Liver (tissue), 9 donors: Measurements from ENCODE around the gene TMEM164. TPM values are rescaled to one million over a fixed set of nuclear protein-coding genes. Genes with fewer than 3 reads are reported as not detected.

Experiments
- DNase-seq: peaks from one replicate; pipeline ENCODE4 v3.0.0-alpha.2; 2017; ENCODE audit warnings: low spot score
- H3K27ac ChIP-seq, 2 donors: one replicate each; pipeline ENCODE4 v1.7.0; 2013; ENCODE audit warnings: inconsistent platforms in 2 of 2, low read length in 2 of 2, control low read depth in 1 of 2, low read depth in 1 of 2, mild to moderate bottlenecking in 1 of 2
- H3K27me3 ChIP-seq, 4 donors: one replicate each; pipeline versions ENCODE4 v1.6.1 to v1.7.0; 2013; ENCODE audit warnings: low read length in 3 of 4, inconsistent platforms in 1 of 4, mild to moderate bottlenecking in 1 of 4, moderate library complexity in 1 of 4; ENCODE audit not compliant: control insufficient read depth in 4 of 4, insufficient read depth in 4 of 4
- H3K36me3 ChIP-seq, 4 donors: one replicate each; pipeline versions ENCODE4 v1.6.1 to v1.7.0; 2013; ENCODE audit warnings: low read length in 3 of 4, mild to moderate bottlenecking in 3 of 4, low read depth in 1 of 4, moderate library complexity in 1 of 4; ENCODE audit not compliant: control insufficient read depth in 4 of 4, insufficient read depth in 3 of 4
- H3K4me1 ChIP-seq, 4 donors: one replicate each; pipeline versions ENCODE4 v1.6.1 to v1.7.0; 2013; ENCODE audit warnings: low read length in 3 of 4, mild to moderate bottlenecking in 3 of 4, moderate library complexity in 1 of 4; ENCODE audit not compliant: control insufficient read depth in 4 of 4, insufficient read depth in 4 of 4
- H3K4me3 ChIP-seq, 3 donors: one replicate each; pipeline versions ENCODE4 v1.6.1 to v1.7.0; 2013; ENCODE audit warnings: low read length in 3 of 3, control low read depth in 1 of 3, low read depth in 1 of 3, mild to moderate bottlenecking in 1 of 3
- H3K9ac ChIP-seq, 2 donors: one replicate each; pipeline ENCODE4 v1.7.0; 2013; ENCODE audit warnings: low read length in 2 of 2, mild to moderate bottlenecking in 2 of 2, moderate library complexity in 2 of 2, control low read depth in 1 of 2, low read depth in 1 of 2
- H3K9me3 ChIP-seq, 4 donors: one replicate each; pipeline versions ENCODE4 v1.6.1 to v1.7.0; 2013; ENCODE audit warnings: low read length in 3 of 4; ENCODE audit not compliant: control insufficient read depth in 4 of 4
- ATF3 ChIP-seq: IDR thresholded peaks from 2 replicates; pipeline ENCODE4 v1.6.1; 2016; ENCODE audit warnings: antibody characterized with exemption
- CTCF ChIP-seq: fragments of 150-350 bp; IDR thresholded peaks from 2 replicates; pipeline ENCODE4 v1.5.1; 2017; ENCODE audit warnings: improper control_type of control experiment, low read depth, low read length; ENCODE audit not compliant: missing input control
- EGR1 ChIP-seq, 2 donors: IDR thresholded peaks; 2 replicates each; pipeline ENCODE4 v1.6.1; 2016 to 2018; ENCODE audit warnings: antibody characterized with exemption in 2 of 2, low read depth in 2 of 2
- FOXA1 ChIP-seq: IDR thresholded peaks from 2 replicates; pipeline ENCODE4 v1.6.1; 2016; ENCODE audit warnings: antibody characterized with exemption
- FOXA2 ChIP-seq: IDR thresholded peaks from 2 replicates; pipeline ENCODE4 v1.6.1; 2016; ENCODE audit warnings: antibody characterized with exemption
- GABPA ChIP-seq, 2 donors: IDR thresholded peaks in 1 of 2; conservative IDR thresholded peaks in 1 of 2; 2 replicates each; pipeline ENCODE4 v1.6.1; 2016; ENCODE audit warnings: antibody characterized with exemption in 2 of 2, mild to moderate bottlenecking in 1 of 2, moderate library complexity in 1 of 2
- HNF4A ChIP-seq, 2 donors: conservative IDR thresholded peaks; 2 replicates each; pipeline ENCODE4 v1.6.1; 2016; ENCODE audit warnings: antibody characterized with exemption in 2 of 2, mild to moderate bottlenecking in 2 of 2
- HNF4G ChIP-seq: IDR thresholded peaks from 2 replicates; pipeline ENCODE4 v1.6.1; 2016; ENCODE audit warnings: antibody characterized with exemption
- JUND ChIP-seq, 2 donors: IDR thresholded peaks; 2 replicates each; pipeline ENCODE4 v1.6.1; 2016; ENCODE audit warnings: antibody characterized with exemption in 2 of 2
- NR2F2 ChIP-seq: IDR thresholded peaks from 2 replicates; pipeline ENCODE4 v1.6.1; 2016; ENCODE audit warnings: antibody characterized with exemption
- RAD21 ChIP-seq, 2 donors: IDR thresholded peaks; 2 replicates each; pipeline ENCODE4 v1.6.1; 2016; ENCODE audit warnings: antibody characterized with exemption in 2 of 2, mild to moderate bottlenecking in 2 of 2
- REST ChIP-seq: IDR thresholded peaks from 2 replicates; pipeline ENCODE4 v1.6.1; 2016; ENCODE audit warnings: antibody characterized with exemption, mild to moderate bottlenecking
- RXRA ChIP-seq, 2 donors: IDR thresholded peaks; 2 replicates each; pipeline ENCODE4 v1.6.1; 2017 to 2018; ENCODE audit warnings: antibody characterized with exemption in 2 of 2, mild to moderate bottlenecking in 1 of 2
- SP1 ChIP-seq: IDR thresholded peaks from 2 replicates; pipeline ENCODE4 v1.6.1; 2018; ENCODE audit warnings: antibody characterized with exemption, mild to moderate bottlenecking
- TAF1 ChIP-seq: conservative IDR thresholded peaks from 2 replicates; pipeline ENCODE4 v1.6.1; 2016; ENCODE audit warnings: antibody characterized with exemption, mild to moderate bottlenecking
- YY1 ChIP-seq: IDR thresholded peaks from 2 replicates; pipeline ENCODE4 v1.6.1; 2016; ENCODE audit warnings: antibody characterized with exemption, mild to moderate bottlenecking
- ZBTB33 ChIP-seq: IDR thresholded peaks from 2 replicates; pipeline ENCODE4 v1.6.1; 2016; ENCODE audit warnings: antibody characterized with exemption
- WGBS: extraction: QIAGEN DNeasy Blood & Tissue Kit; methylation state at CpG from one replicate; pipeline ENCODE4 v1.1.7; 2013; 5-methylcytosine and 5-hydroxymethylcytosine counted together
- polyA plus RNA-seq, 2 donors: library from polyadenylated mRNA; stranded (reverse) in 1 of 2; unstranded in 1 of 2; fragments of 200-250 nt in 1 of 2; fragments of >200 nt in 1 of 2; fragmentation: Nextera tagmentation in 1 of 2; extraction: Ambion mirVana in 1 of 2; gene quantifications; one replicate each; pipeline versions ENCODE4 v1.2.1 to v1.2.3, GENCODE V29; 2013 to 2015
- total RNA-seq, 2 donors: library from RNA; depleted of rRNA; stranded (reverse); fragments of >200 nt; gene quantifications; one replicate each; pipeline ENCODE4 v1.2.3, GENCODE V29; 2014
- donor health status: healthy.
- donor health status: healthy.
- donor health status: healthy.
- donor health status: healthy.
- donor health status: healthy.

TMEM164 gene
- total and polyA plus RNA-seq, 4 donors = 0.40 to 8.5 (median 2.9) TPM

GRCh38 chrX:110045421-110045820, 42.5 kb downstream of the TMEM164 start:
- no peak overlapping the region for H3K9ac ChIP-seq
- H3K4me1 ChIP-seq = no peaks in the 10 kb centered on the region
- 97% methylated on average over 3 of the region's 3 CpGs for WGBS
- no peak for DNase-seq
- no peak overlapping the region for H3K27ac ChIP-seq
- H3K9me3 ChIP-seq = no peaks in the 10 kb centered on the region
- no peaks in the 10 kb centered on the region for H3K27me3 ChIP-seq
- TF ChIP-seq REST (no peak), JUND (IDR thresholded peaks at IDR 0.05) (no peak), ATF3 (no peak), HNF4G (no peak)
- no peak overlapping the region for H3K4me3 ChIP-seq
- no peaks in the 10 kb centered on the region for H3K36me3 ChIP-seq

GRCh38 chrX:110046001-110046400, 43.1 kb downstream of the TMEM164 start:
- no peaks in the 10 kb centered on the region for H3K27me3 ChIP-seq
- H3K9ac ChIP-seq = no peak overlapping the region
- no peaks in the 10 kb centered on the region for H3K9me3 ChIP-seq
- WGBS = 88% methylated on average over 4 of the region's 4 CpGs
- no peak overlapping the region for H3K27ac ChIP-seq
- H3K36me3 ChIP-seq = no peaks in the 10 kb centered on the region
- TF ChIP-seq REST = no peak
- TF ChIP-seq RXRA (IDR thresholded peaks at IDR 0.05) = no peak
- TF ChIP-seq HNF4G = no peak
- TF ChIP-seq ZBTB33 = no peak
- no peak for TF ChIP-seq ATF3
- no peak for TF ChIP-seq EGR1 (IDR thresholded peaks at IDR 0.05; ENCODE audit: low read depth in 2 of 2)
- TF ChIP-seq HNF4A (conservative IDR thresholded peaks at IDR 0.05) = no peak
- no peak for TF ChIP-seq GABPA (IDR thresholded peaks at IDR 0.05 in 1 of 2, conservative IDR thresholded peaks at IDR 0.05 in 1 of 2)
- TF ChIP-seq JUND (IDR thresholded peaks at IDR 0.05) = no peak
- no peak for TF ChIP-seq NR2F2
- TF ChIP-seq TAF1 = no peak
- no peak for TF ChIP-seq CTCF
- no peak for TF ChIP-seq YY1
- no peak for TF ChIP-seq SP1
- no peak for TF ChIP-seq FOXA2
- TF ChIP-seq RAD21 (IDR thresholded peaks at IDR 0.05) = no peak
- no peak for TF ChIP-seq FOXA1
- H3K4me1 ChIP-seq = no peaks in the 10 kb centered on the region
- no peak for DNase-seq
- no peak overlapping the region for H3K4me3 ChIP-seq
